Upper lobe of left lung (tissue), 6 donors: ENCODE results near the gene C17orf107. TPM values are rescaled to one million over a fixed set of nuclear protein-coding genes. Genes with fewer than 3 reads are reported as not detected.
A peak's percentile ranks its signal among the peaks of the same experiment; 100 is the strongest.

ENCODE experiments used
- ATAC-seq, 2 donors: fragments of 200-7000 bp; cut with Tn5 transposase; one replicate each; pipeline ENCODE4 v1.9.1; 2022; ENCODE audit warnings: mild to moderate bottlenecking in 2 of 2, moderate library complexity in 2 of 2; ENCODE audit not compliant: low FRiP score in 2 of 2
- DNase-seq, 2 donors: peaks; one replicate each; pipeline ENCODE4 v3.0.0-alpha.2; 2019 to 2020
- H3K27ac ChIP-seq, 4 donors: fragments of 200-600 bp; sonication (generic); one replicate each; pipeline ENCODE4 v1.5.1; 2016 to 2019
- H3K27me3 ChIP-seq, 4 donors: fragments of 200-600 bp; sonication (generic); one replicate each; pipeline ENCODE4 v1.5.1; 2017 to 2019
- H3K36me3 ChIP-seq, 4 donors: fragments of 200-600 bp; sonication (generic); one replicate each; pipeline ENCODE4 v1.5.1; 2016 to 2019
- H3K4me1 ChIP-seq, 4 donors: fragments of 200-600 bp; sonication (generic); one replicate each; pipeline ENCODE4 v1.5.1; 2018 to 2019
- H3K4me3 ChIP-seq, 4 donors: fragments of 200-600 bp; sonication (generic); one replicate each; pipeline ENCODE4 v1.5.1; 2017 to 2019; ENCODE audit warnings: mild to moderate bottlenecking in 2 of 4, moderate library complexity in 1 of 4
- H3K9me3 ChIP-seq, 4 donors: fragments of 200-600 bp; sonication (generic); one replicate each; pipeline ENCODE4 v1.5.1; 2018 to 2019
- EP300 ChIP-seq, 4 donors: sonication (generic); formaldehyde crosslinking; IDR thresholded peaks; one replicate each; pipeline ENCODE4 v1.5.1; 2017; ENCODE audit warnings: antibody characterized with exemption in 4 of 4, control low read depth in 2 of 4
- POLR2A ChIP-seq, 4 donors: fragments of 450-650 bp; IDR thresholded peaks; one replicate each; pipeline ENCODE4 v1.5.1; 2016 to 2017; ENCODE audit warnings: antibody characterized with exemption in 4 of 4, mild to moderate bottlenecking in 2 of 4
- POLR2AphosphoS5 ChIP-seq, 2 donors: sonication (generic); formaldehyde crosslinking; IDR thresholded peaks; one replicate each; pipeline ENCODE4 v1.5.1; 2017; ENCODE audit warnings: antibody characterized with exemption in 2 of 2
- WGBS, 2 donors: methylation state at CpG; one replicate each; pipeline ENCODE4 v1.1.5; 2017 to 2018; 5-methylcytosine and 5-hydroxymethylcytosine counted together
- total RNA-seq, 6 donors: library from RNA; depleted of rRNA in 4 of 6; stranded (reverse); fragments of >200 nt in 4 of 6; gene quantifications; one replicate each; pipeline versions ENCODE4 v1.1.0 to v1.2.1, GENCODE V29; 2016 to 2021
- TF ChIP-seq, protein P1 (sequence below), 6 experiments: fragments of 450-650 bp in 4 of 6; fragments of 200-600 bp in 2 of 6; sonication (generic) in 2 of 6; IDR thresholded peaks; one replicate each; pipeline ENCODE4 v1.5.1; 2016 to 2019; ENCODE audit warnings: antibody characterized with exemption in 6 of 6
- donor health status: DM: no; HTN: no; CAD: no; lungs with moderate emphysema.
- donor health status: DM: no; HTN: yes; CAD: no; lungs with severe emphysema.

Gene C17orf107
- total RNA-seq, 6 donors from 2014 or later = 2.6 to 6.3 (median 3.4) TPM

DNA sequence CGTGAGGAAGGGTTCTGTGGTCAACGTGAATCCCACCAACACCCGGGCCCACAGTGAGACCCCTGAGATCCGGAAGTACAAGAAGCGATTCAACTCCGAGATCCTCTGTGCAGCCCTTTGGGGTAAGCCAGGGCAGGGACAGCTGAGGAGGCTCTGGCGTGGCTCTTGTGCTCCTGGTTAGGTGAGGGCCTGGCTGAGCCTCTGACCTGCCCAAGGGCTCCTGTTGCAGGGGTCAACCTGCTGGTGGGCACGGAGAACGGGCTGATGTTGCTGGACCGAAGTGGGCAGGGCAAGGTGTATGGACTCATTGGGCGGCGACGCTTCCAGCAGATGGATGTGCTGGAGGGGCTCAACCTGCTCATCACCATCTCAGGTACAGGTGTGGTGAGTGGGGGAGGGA, 4.2 kb upstream of the C17orf107 start:
- peaks cover 0 to 5% (median 0%) of the 10 kb centered on the region in 4 donors for H3K27me3 ChIP-seq
- peak in 1 of 2 donors; percentile 27 for DNase-seq
- H3K4me3 ChIP-seq = no peak overlapping the region
- 97 to 100% methylated on average over 3 to 13 of the region's 13 CpGs for whole genome bisulfite sequencing, 2 donors
- H3K36me3 ChIP-seq = peaks cover 25 to 76% (median 72%) of the 10 kb centered on the region in 4 donors
- H3K9me3 ChIP-seq = no peaks in the 10 kb centered on the region
- no peak for ATAC-seq
- TF ChIP-seq EP300 (IDR thresholded peaks at IDR 0.05) = no peak
- TF ChIP-seq POLR2A (IDR thresholded peaks at IDR 0.05) = no peak
- TF ChIP-seq POLR2AphosphoS5 (IDR thresholded peaks at IDR 0.05) = no peak
- TF ChIP-seq, protein P1, sequence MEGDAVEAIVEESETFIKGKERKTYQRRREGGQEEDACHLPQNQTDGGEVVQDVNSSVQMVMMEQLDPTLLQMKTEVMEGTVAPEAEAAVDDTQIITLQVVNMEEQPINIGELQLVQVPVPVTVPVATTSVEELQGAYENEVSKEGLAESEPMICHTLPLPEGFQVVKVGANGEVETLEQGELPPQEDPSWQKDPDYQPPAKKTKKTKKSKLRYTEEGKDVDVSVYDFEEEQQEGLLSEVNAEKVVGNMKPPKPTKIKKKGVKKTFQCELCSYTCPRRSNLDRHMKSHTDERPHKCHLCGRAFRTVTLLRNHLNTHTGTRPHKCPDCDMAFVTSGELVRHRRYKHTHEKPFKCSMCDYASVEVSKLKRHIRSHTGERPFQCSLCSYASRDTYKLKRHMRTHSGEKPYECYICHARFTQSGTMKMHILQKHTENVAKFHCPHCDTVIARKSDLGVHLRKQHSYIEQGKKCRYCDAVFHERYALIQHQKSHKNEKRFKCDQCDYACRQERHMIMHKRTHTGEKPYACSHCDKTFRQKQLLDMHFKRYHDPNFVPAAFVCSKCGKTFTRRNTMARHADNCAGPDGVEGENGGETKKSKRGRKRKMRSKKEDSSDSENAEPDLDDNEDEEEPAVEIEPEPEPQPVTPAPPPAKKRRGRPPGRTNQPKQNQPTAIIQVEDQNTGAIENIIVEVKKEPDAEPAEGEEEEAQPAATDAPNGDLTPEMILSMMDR (IDR thresholded peaks at IDR 0.05) = no peak
- H3K4me1 ChIP-seq = peaks cover 0 to 13% (median 8%) of the 10 kb centered on the region in 4 donors
- H3K27ac ChIP-seq = no peak overlapping the region

DNA sequence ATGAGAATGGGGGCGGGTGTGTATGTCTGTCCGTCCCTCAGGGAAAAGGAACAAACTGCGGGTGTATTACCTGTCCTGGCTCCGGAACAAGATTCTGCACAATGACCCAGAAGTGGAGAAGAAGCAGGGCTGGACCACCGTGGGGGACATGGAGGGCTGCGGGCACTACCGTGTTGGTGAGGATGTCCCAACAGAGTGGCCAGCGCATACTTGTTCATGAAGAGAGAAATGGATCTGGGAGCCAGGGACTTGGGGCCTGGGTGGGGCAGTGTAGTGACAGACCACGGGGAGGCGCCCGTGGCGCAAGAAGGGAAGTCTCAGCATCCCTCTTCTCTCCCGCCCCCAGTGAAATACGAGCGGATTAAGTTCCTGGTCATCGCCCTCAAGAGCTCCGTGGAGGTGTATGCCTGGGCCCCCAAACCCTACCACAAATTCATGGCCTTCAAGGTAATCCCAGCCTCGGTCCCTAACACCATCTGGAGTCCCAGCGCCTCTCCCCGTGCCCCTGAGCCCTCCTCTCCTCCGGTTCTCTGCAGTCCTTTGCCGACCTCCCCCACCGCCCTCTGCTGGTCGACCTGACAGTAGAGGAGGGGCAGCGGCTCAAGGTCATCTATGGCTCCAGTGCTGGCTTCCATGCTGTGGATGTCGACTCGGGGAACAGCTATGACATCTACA, 3.5 kb upstream of the C17orf107 start:
- 77 to 81% methylated on average over 24 to 27 of the region's 27 CpGs for WGBS, 2 donors
- Histone ChIP-seq H3K4me3 (no peak overlapping the region), H3K4me1 (peaks cover 0 to 20% (median 15%) of the 10 kb centered on the region in 4 donors), H3K9me3 (no peaks in the 10 kb centered on the region), H3K27ac (no peak overlapping the region), H3K36me3 (peaks cover 20 to 69% (median 66%) of the 10 kb centered on the region in 4 donors), H3K27me3 (peaks cover 0 to 9% (median 0%) of the 10 kb centered on the region in 4 donors)
- ATAC-seq = no peak
- TF ChIP-seq POLR2A (IDR thresholded peaks at IDR 0.05) (no peak), POLR2AphosphoS5 (IDR thresholded peaks at IDR 0.05) (no peak), EP300 (IDR thresholded peaks at IDR 0.05) (no peak)
- TF ChIP-seq, protein P1 (IDR thresholded peaks at IDR 0.05) = no peak
- DNase-seq = peak in 1 of 2 donors; percentile 58

DNA sequence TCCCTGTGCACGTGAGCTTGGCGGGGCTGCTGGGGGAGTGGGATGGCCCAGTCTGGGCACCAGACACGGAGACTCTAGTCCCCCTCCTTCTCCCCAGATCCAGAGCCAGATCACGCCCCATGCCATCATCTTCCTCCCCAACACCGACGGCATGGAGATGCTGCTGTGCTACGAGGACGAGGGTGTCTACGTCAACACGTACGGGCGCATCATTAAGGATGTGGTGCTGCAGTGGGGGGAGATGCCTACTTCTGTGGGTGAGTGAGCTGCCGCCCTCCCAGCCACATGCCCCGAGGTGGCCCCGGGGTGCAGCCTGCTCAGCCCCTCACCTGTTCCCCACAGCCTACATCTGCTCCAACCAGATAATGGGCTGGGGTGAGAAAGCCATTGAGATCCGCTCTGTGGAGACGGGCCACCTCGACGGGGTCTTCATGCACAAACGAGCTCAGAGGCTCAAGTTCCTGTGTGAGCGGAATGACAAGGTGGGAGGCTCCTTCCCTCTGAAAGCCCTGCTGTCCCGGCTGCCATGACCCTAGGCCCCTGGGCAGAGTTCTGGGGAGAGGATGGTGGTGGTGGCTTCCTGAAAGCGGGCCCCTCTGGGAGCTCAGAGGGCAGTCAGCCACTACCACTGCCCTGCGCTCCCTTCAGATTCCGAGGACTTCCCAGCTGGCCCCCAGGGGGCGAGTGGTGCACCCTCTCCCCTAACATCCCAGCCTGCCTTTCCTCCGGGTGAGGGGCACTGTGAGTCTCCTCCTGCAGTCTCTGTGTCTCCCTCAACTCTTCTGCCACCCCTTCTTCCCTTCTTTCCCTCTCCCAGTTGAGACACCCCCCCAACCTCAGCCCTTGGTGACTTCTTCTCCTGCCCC, 2.8 kb upstream of the C17orf107 start:
- DNase-seq (peak in 1 of 2 donors; percentile 58), ATAC-seq (no peak)
- Histone ChIP-seq H3K4me3 (no peak overlapping the region), H3K27ac (no peak overlapping the region), H3K36me3 (peaks cover 15 to 62% (median 58%) of the 10 kb centered on the region in 4 donors), H3K9me3 (no peaks in the 10 kb centered on the region), H3K27me3 (peaks cover 0 to 9% (median 0%) of the 10 kb centered on the region in 4 donors), H3K4me1 (peaks cover 0 to 26% (median 18%) of the 10 kb centered on the region in 4 donors)
- WGBS, 2 donors = 91% methylated on average over 19 to 27 of the region's 27 CpGs
- no peak for TF ChIP-seq POLR2A (IDR thresholded peaks at IDR 0.05)

DNA sequence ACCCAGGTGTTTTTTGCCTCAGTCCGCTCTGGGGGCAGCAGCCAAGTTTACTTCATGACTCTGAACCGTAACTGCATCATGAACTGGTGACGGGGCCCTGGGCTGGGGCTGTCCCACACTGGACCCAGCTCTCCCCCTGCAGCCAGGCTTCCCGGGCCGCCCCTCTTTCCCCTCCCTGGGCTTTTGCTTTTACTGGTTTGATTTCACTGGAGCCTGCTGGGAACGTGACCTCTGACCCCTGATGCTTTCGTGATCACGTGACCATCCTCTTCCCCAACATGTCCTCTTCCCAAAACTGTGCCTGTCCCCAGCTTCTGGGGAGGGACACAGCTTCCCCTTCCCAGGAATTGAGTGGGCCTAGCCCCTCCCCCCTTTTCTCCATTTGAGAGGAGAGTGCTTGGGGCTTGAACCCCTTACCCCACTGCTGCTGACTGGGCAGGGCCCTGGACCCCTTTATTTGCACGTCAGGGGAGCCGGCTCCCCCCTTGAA, 2.1 kb upstream of the C17orf107 start:
- Histone ChIP-seq H3K27ac (no peak overlapping the region), H3K36me3 (peaks cover 13 to 55% (median 53%) of the 10 kb centered on the region in 4 donors), H3K9me3 (no peaks in the 10 kb centered on the region), H3K4me1 (peaks cover 0 to 33% (median 18%) of the 10 kb centered on the region in 4 donors), H3K27me3 (peaks cover 0 to 9% (median 0%) of the 10 kb centered on the region in 4 donors), H3K4me3 (no peak overlapping the region)
- DNase-seq (peak in 1 of 2 donors; percentile 47), ATAC-seq (no peak)
- TF ChIP-seq EP300 (IDR thresholded peaks at IDR 0.05) (no peak), POLR2AphosphoS5 (IDR thresholded peaks at IDR 0.05) (no peak)
- TF ChIP-seq, protein P1 (IDR thresholded peaks at IDR 0.05) = no peak
- WGBS, 2 donors = 89 to 94% methylated on average over 7 to 10 of the region's 10 CpGs

DNA sequence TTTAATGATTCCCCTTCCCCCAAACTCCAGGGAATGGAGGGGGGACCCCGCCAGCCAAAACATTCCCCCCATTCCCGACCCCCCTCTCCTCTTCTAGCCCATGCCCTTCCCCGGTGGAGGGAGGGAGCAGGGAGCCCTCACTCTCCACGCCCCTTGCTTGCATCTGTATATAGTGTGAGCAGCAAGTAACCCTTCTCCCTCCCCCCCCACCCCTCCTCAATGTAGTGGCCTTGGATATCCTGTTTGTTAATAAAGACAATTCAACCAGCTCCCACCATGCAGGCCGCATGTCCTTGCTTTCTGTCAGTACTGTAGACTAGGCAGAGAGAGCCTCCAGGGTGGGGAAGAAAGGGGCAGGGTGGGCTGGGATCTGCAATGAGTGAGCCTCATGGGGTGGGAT, 1.6 kb upstream of the C17orf107 start:
- H3K36me3 ChIP-seq = peaks cover 12 to 49% (median 48%) of the 10 kb centered on the region in 4 donors
- H3K9me3 ChIP-seq = no peaks in the 10 kb centered on the region
- peaks cover 2 to 35% (median 21%) of the 10 kb centered on the region in 4 donors for H3K4me1 ChIP-seq
- 64 to 85% methylated on average over 5 of the region's 5 CpGs for WGBS, 2 donors
- no peak overlapping the region for H3K4me3 ChIP-seq
- H3K27me3 ChIP-seq = peaks cover 0 to 9% (median 0%) of the 10 kb centered on the region in 4 donors
- DNase-seq = no peak
- TF ChIP-seq EP300 (IDR thresholded peaks at IDR 0.05) (no peak), POLR2AphosphoS5 (IDR thresholded peaks at IDR 0.05) (no peak), POLR2A (IDR thresholded peaks at IDR 0.05) (no peak)
- TF ChIP-seq, protein P1 (IDR thresholded peaks at IDR 0.05) = no peak
- no peak for ATAC-seq
- no peak overlapping the region for H3K27ac ChIP-seq
